Measurements from ENCODE around the gene RNU2-1.

DNA sequence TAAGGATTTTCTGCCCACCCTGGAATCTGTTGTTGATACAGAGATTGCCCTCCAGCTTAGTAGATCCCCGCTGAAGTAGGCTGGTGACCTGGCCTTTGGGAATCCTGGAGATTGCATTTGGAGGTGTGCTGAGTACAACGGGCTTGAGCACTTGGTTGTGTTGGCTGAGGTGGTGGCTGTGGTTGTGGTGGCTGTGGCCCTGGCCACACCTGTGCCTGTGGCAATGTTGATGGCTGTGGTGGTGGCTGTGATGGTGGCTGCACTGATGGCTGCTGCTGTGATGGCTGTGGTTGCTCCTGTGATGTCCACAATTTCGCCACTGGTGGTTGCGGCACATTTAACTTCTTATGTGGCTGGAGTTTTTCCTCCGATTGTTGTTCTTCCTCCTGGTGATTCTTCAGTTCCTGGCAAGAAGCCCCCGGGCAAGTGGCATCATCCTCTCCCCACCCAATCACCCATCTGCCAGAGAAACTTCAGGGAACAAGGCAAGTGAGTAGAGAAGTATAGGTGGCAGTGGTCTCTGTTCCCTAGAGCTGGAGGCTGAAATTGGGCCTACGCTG lies 9.6 kb downstream of the RNU2-1 start:
- no peak for TF ChIP-seq POLR2AphosphoS5 (IDR thresholded peaks at IDR 0.05; ENCODE audit: borderline replicate concordance, low read depth, low read length)
- TF ChIP-seq EZH2 (IDR thresholded peaks at IDR 0.05): no peak
- TF ChIP-seq FOXP2 (optimal IDR thresholded peaks at IDR 0.05; ENCODE audit: control extremely low read depth, extremely low read length, insufficient read depth): no peak

Measured in SK-N-MC (cell line).